PC-3 (cell line): ENCODE data around the gene PCDHA11. TPM values are rescaled to one million over a fixed set of nuclear protein-coding genes. Genes with fewer than 3 reads are reported as not detected.
"Not testable (repeated sequence)": the region's sequence is repeated elsewhere in the genome, so short reads cannot be mapped to it uniquely, and the experiment has no call there.

Experiments
- ATAC-seq: fragments of 200-7000 bp; cut with Tn5 transposase; 2 replicates; pipeline ENCODE4 v1.9.1; 2020; ENCODE audit warnings: mild to moderate bottlenecking, moderate library complexity
- BruUV-seq: library from RNA; stranded (reverse); fragments of 400-500 nt; replicated peaks from 2 replicates; lab custom pipeline; 2021; lab: Mats Ljungman, UMichigan
- CTCF ChIA-PET: fragments of 300-600 bp; sonication (Branson Sonifier 250); formaldehyde crosslinking; loops from one replicate; lab custom pipeline; 2022; ENCODE audit warnings: antibody characterized with exemption; lab: Charles Lee
- POLR2A ChIA-PET: fragments of 300-600 bp; sonication (Branson Sonifier 250); formaldehyde crosslinking; loops from one replicate; lab custom pipeline; 2022; ENCODE audit warnings: antibody characterized with exemption; ENCODE audit not compliant: unreplicated experiment; lab: Charles Lee
- DNase-seq: peaks from one replicate; pipeline ENCODE4 v3.0.0-alpha.2; 2015
- H2AFZ ChIP-seq: fragments of 300-600 bp; sonication (generic); 2 replicates; pipeline ENCODE4 v1.6.0; 2016; ENCODE audit warnings: antibody characterized with exemption, low read length
- H3F3A ChIP-seq: fragments of 300-600 bp; sonication (generic); one replicate; pipeline ENCODE4 v1.6.0; 2017; ENCODE audit warnings: antibody characterized with exemption, low read length, control low read depth, mild to moderate bottlenecking; ENCODE audit not compliant: unreplicated experiment
- H3K27ac ChIP-seq: fragments of 300-600 bp; sonication (generic); 2 replicates; pipeline ENCODE4 v1.5.1; 2016; ENCODE audit warnings: mild to moderate bottlenecking, low read length
- H3K27me3 ChIP-seq: fragments of 300-600 bp; sonication (generic); 2 replicates; pipeline ENCODE4 v1.6.1; 2016; ENCODE audit warnings: low read length, mixed read lengths
- H3K36me3 ChIP-seq: fragments of 300-600 bp; sonication (generic); 2 replicates; pipeline ENCODE4 v1.6.1; 2016; ENCODE audit warnings: low read depth, mixed run types, low read length, mixed read lengths
- H3K4me1 ChIP-seq: fragments of 300-600 bp; sonication (generic); 2 replicates; pipeline ENCODE4 v1.5.1; 2016; ENCODE audit warnings: low read length; ENCODE audit not compliant: insufficient read depth
- H3K4me2 ChIP-seq: fragments of 300-600 bp; sonication (generic); 2 replicates; pipeline ENCODE4 v1.6.0; 2016; ENCODE audit warnings: low read length
- H3K4me3 ChIP-seq: fragments of 300-600 bp; sonication (generic); 2 replicates; pipeline ENCODE4 v1.5.1; 2016; ENCODE audit warnings: mild to moderate bottlenecking, low read length, mixed read lengths
- H3K79me2 ChIP-seq: fragments of 300-600 bp; sonication (generic); 2 replicates; pipeline ENCODE4 v1.6.1; 2017; ENCODE audit warnings: low read length, mixed read lengths
- H3K9ac ChIP-seq: fragments of 300-600 bp; sonication (generic); 2 replicates; pipeline ENCODE4 v1.6.0; 2016; ENCODE audit warnings: mild to moderate bottlenecking, low read length
- H3K9me2 ChIP-seq: fragments of 300-600 bp; sonication (generic); replicated peaks from 2 replicates; pipeline ENCODE4 v1.6.1; 2016; ENCODE audit warnings: mixed run types, low read length, mixed read lengths
- H3K9me3 ChIP-seq: fragments of 300-600 bp; sonication (generic); 2 replicates; pipeline ENCODE4 v1.6.1; 2016; ENCODE audit warnings: low read length, mixed read lengths
- H4K20me1 ChIP-seq: fragments of 300-600 bp; sonication (generic); 2 replicates; pipeline ENCODE4 v1.6.1; 2016; ENCODE audit warnings: low read length, mixed read lengths
- EZH2 ChIP-seq: fragments of 300-600 bp; sonication (generic); IDR thresholded peaks from one replicate; pipeline ENCODE4 v1.6.1; 2017; ENCODE audit warnings: antibody characterized with exemption, mild to moderate bottlenecking, low read length; ENCODE audit not compliant: unreplicated experiment
- EZH2phosphoT487 ChIP-seq: fragments of 300-600 bp; sonication (generic); IDR thresholded peaks from 2 replicates; pipeline ENCODE4 v1.6.1; 2018; ENCODE audit warnings: mild to moderate bottlenecking, antibody characterized with exemption, low read length, borderline replicate concordance
- intact Hi-C: fragments of 100-400 bp; cut with micrococcal nuclease; formaldehyde crosslinking; loops from 2 replicates; pipeline ENCODE4 v1.9.0; 2023
- total RNA-seq: library from RNA; depleted of rRNA; stranded (reverse); fragments of >200 nt; gene quantifications from 2 replicates; pipeline ENCODE4 v1.2.3, GENCODE V29; 2014
- TF ChIP-seq, protein P1 (sequence below): fragments of 300-600 bp; sonication (generic); conservative IDR thresholded peaks from 2 replicates; pipeline ENCODE4 v1.5.1; 2017; ENCODE audit warnings: antibody characterized with exemption, low read depth, mild to moderate bottlenecking, low read length

PCDHA11 gene
- total RNA-seq, 1 experiment from 2014 or later = 0.33 TPM

DNA sequence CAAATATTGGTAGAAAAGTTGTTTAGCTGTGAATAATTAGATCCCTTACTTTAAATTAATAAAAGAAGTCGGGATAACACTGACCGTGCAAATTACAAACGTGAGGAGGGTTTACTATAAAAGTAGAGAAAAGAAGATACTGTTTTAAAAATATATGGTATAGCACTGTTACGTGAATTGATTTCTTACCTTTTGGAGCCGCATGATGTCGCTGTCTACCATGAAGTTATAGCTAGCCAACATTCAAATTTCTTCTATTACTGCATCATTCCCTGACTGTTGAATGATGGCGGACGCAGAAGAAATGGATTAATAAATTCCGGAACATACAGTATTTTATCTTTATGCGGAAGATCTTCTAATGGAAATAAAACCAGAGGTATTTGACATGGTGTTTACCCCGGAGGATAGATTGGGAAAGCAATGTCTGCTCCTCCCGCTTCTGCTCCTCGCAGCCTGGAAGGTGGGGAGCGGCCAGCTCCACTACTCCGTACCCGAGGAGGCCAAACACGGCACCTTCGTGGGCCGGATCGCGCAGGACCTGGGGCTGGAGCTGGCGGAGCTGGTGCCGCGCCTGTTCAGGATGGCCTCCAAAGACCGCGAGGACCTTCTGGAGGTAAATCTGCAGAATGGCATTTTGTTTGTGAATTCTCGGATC is 40.9 kb upstream of the PCDHA11 start, which contains the start of gene PCDHA6:
Gene PCDHA6, plus strand, starts transcription at position 257 of the 658 bp plus-strand sequence. Its CDS starts 132 bp downstream, at position 389.
- ChIA-PET POLR2A (no interaction called here), CTCF (no interaction called here)
- no peak within 1 kb of the TSS for H3K27ac ChIP-seq
- ATAC-seq = no peak
- H3K79me2 ChIP-seq = no peaks in the 10 kb centered on the region
- no peaks in the 10 kb centered on the region for H3K36me3 ChIP-seq
- H3K4me2 ChIP-seq = no peak within 1 kb of the TSS
- intact Hi-C loops = no loop called here
- no peak for TF ChIP-seq EZH2phosphoT487
- TF ChIP-seq EZH2 = no peak
- TF ChIP-seq, protein P1, sequence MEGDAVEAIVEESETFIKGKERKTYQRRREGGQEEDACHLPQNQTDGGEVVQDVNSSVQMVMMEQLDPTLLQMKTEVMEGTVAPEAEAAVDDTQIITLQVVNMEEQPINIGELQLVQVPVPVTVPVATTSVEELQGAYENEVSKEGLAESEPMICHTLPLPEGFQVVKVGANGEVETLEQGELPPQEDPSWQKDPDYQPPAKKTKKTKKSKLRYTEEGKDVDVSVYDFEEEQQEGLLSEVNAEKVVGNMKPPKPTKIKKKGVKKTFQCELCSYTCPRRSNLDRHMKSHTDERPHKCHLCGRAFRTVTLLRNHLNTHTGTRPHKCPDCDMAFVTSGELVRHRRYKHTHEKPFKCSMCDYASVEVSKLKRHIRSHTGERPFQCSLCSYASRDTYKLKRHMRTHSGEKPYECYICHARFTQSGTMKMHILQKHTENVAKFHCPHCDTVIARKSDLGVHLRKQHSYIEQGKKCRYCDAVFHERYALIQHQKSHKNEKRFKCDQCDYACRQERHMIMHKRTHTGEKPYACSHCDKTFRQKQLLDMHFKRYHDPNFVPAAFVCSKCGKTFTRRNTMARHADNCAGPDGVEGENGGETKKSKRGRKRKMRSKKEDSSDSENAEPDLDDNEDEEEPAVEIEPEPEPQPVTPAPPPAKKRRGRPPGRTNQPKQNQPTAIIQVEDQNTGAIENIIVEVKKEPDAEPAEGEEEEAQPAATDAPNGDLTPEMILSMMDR = no peak
- BruUV-seq = no TSS peak
- no peaks in the 10 kb centered on the region for H4K20me1 ChIP-seq
- H3K9me2 ChIP-seq = no peaks in the 10 kb centered on the region
- no peak within 1 kb of the TSS for H2AFZ ChIP-seq
- no peaks in the 10 kb centered on the region for H3F3A ChIP-seq
- no peak for DNase-seq
- no peaks in the 10 kb centered on the region for H3K27me3 ChIP-seq
- no peaks in the 10 kb centered on the region for H3K9me3 ChIP-seq
- H3K4me1 ChIP-seq = no peaks in the 10 kb centered on the region
- no peak within 1 kb of the TSS for H3K9ac ChIP-seq
- H3K4me3 ChIP-seq = no peak within 1 kb of the TSS

DNA sequence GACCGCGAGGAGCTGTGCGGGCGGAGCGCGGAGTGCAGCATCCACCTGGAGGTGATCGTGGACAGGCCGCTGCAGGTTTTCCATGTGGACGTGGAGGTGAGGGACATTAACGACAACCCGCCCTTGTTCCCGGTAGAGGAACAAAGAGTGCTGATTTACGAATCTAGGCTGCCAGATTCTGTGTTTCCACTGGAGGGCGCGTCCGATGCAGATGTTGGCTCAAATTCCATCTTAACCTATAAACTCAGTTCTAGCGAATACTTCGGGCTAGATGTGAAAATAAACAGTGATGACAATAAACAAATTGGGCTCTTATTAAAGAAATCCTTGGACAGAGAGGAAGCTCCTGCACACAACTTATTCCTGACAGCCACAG is 40.4 kb upstream of the PCDHA11 start:
- Histone ChIP-seq H3K9me2 (no peaks in the 10 kb centered on the region), H3K27ac (no peak overlapping the region), H3K36me3 (no peaks in the 10 kb centered on the region), H3K4me2 (no peak overlapping the region), H3K4me1 (no peaks in the 10 kb centered on the region), H3K9me3 (no peaks in the 10 kb centered on the region), H3F3A (no peaks in the 10 kb centered on the region), H2AFZ (no peak overlapping the region), H3K4me3 (no peak overlapping the region), H4K20me1 (no peaks in the 10 kb centered on the region), H3K9ac (no peak overlapping the region), H3K27me3 (no peaks in the 10 kb centered on the region), H3K79me2 (no peaks in the 10 kb centered on the region)
- DNase-seq (no peak), ATAC-seq (no peak)
- no TSS peak for BruUV-seq
- POLR2A ChIA-PET = no interaction called here
- TF ChIP-seq, protein P1 = no peak
- TF ChIP-seq EZH2phosphoT487 (no peak), EZH2 (no peak)
- intact Hi-C loops = no loop called here
- CTCF ChIA-PET = no interaction called here

DNA sequence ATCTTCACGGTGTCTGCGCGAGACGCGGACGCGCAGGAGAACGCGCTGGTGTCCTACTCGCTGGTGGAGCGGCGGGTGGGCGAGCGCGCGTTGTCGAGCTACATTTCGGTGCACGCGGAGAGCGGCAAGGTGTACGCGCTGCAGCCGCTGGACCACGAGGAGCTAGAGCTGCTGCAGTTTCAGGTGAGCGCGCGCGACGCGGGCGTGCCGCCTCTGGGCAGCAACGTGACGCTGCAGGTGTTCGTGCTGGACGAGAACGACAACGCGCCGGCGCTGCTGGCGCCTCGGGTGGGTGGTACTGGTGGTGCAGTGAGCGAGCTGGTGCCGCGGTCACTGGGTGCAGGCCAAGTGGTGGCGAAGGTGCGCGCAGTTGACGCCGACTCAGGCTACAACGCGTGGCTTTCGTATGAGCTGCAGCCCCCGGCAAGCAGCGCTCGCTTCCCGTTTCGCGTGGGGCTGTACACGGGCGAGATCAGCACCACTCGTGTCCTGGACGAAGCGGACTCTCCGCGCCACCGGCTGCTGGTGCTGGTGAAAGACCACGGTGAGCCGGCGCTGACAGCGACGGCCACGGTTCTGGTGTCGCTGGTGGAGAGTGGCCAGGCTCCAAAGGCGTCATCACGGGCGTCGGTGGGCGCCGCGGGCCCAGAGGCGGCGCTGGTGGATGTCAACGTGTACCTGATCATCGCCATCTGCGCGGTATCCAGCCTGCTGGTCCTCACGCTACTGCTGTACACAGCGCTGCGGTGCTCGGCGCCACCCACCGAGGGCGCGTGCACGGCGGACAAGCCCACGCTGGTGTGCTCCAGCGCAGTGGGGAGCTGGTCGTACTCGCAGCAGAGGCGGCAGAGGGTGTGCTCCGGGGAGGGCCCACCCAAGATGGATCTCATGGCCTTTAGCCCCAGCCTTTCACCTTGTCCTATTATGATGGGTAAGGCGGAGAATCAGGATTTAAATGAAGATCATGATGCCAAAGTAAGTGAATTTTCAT is 39.0 kb upstream of the PCDHA11 start:
- H3K27ac ChIP-seq, H3K4me2 ChIP-seq, DNase-seq, H3F3A ChIP-seq, H3K27me3 ChIP-seq, H3K9me3 ChIP-seq, H3K9ac ChIP-seq, H3K9me2 ChIP-seq, H3K4me3 ChIP-seq, intact Hi-C loops, H3K36me3 ChIP-seq, H4K20me1 ChIP-seq, ATAC-seq, H3K4me1 ChIP-seq, POLR2A ChIA-PET, H3K79me2 ChIP-seq, CTCF ChIA-PET, BruUV-seq, H2AFZ ChIP-seq: not testable (repeated sequence)
